ENCODE data around the gene PCYT1A.
A peak's percentile ranks its signal among the peaks of the same experiment; 100 is the strongest.

PCYT1A gene

GRCh38 chr3:196236223-196236622 is 51.3 kb downstream of the PCYT1A start:
- DNase-seq (ENCODE audit: low read depth): no peak

- no peak for DNase-seq (ENCODE audit: low read depth)
Observed at GRCh38 chr3:196235452-196236122, 51.9 kb downstream of the PCYT1A start.

GRCh38 chr3:196232882-196233251 is 54.7 kb downstream of the PCYT1A start:
- DNase-seq (ENCODE audit: low read depth): no peak

GRCh38 chr3:196232154-196232881 is 55.2 kb downstream of the PCYT1A start:
- no peak for DNase-seq (ENCODE audit: low read depth)

- DNase-seq (ENCODE audit: low read depth): no peak
Observed at GRCh38 chr3:196227629-196228493, 59.7 kb downstream of the PCYT1A start.

- DNase-seq (ENCODE audit: low read depth): no peak
Observed at GRCh38 chr3:196227121-196227561, 60.4 kb downstream of the PCYT1A start.

GRCh38 chr3:196225763-196226364 is 61.7 kb downstream of the PCYT1A start:
- no peak for DNase-seq (ENCODE audit: low read depth)

GRCh38 chr3:196225086-196225485 is 62.4 kb downstream of the PCYT1A start:
- DNase-seq (ENCODE audit: low read depth): no peak

GRCh38 chr3:196222876-196223595 is 64.5 kb downstream of the PCYT1A start:
- DNase-seq (ENCODE audit: low read depth): no peak

GRCh38 chr3:196220991-196221390 is 66.5 kb downstream of the PCYT1A start:
- DNase-seq (ENCODE audit: low read depth): no peak

- DNase-seq (ENCODE audit: low read depth): no peak
Observed at GRCh38 chr3:196220587-196220986, 66.9 kb downstream of the PCYT1A start.

GRCh38 chr3:196219970-196220311 is 67.6 kb downstream of the PCYT1A start:
- no peak for DNase-seq (ENCODE audit: low read depth)

- DNase-seq (ENCODE audit: low read depth): peak; percentile 95
Observed at GRCh38 chr3:196219194-196219969, 68.1 kb downstream of the PCYT1A start.

- DNase-seq (ENCODE audit: low read depth): no peak
Observed at GRCh38 chr3:196218155-196218712, 69.3 kb downstream of the PCYT1A start.

GRCh38 chr3:196217307-196218154 is 70.0 kb downstream of the PCYT1A start:
- no peak for DNase-seq (ENCODE audit: low read depth)

- DNase-seq (ENCODE audit: low read depth): no peak
Observed at GRCh38 chr3:196216681-196217211, 70.8 kb downstream of the PCYT1A start.

GRCh38 chr3:196216089-196216564 is 71.4 kb downstream of the PCYT1A start, which contains the start of gene SLC51A:
Gene SLC51A (plus strand): TSS chr3:196216534. CDS start chr3:196216713, 179 bp downstream.
- no peak for DNase-seq (ENCODE audit: low read depth)

GRCh38 chr3:196215493-196216020 is 72.0 kb downstream of the PCYT1A start:
- DNase-seq (ENCODE audit: low read depth): no peak
